VCaP (cell line): ENCODE data around the gene PTTG1.

Source experiments
- H3K27ac ChIP-seq: fragments of 450-650 bp; 2 replicates; pipeline ENCODE4 v1.5.1; 2017
- TF ChIP-seq, protein P1 (sequence below): fragments of 450-650 bp; conservative IDR thresholded peaks from 2 replicates; pipeline ENCODE4 v1.5.1; 2017; ENCODE audit warnings: mild to moderate bottlenecking, moderate library complexity

Gene PTTG1

GRCh38 chr5:160462167-160462566 lies 40.5 kb downstream of the PTTG1 start:
- H3K27ac ChIP-seq, result no peak overlapping the region
- TF ChIP-seq, protein P1, sequence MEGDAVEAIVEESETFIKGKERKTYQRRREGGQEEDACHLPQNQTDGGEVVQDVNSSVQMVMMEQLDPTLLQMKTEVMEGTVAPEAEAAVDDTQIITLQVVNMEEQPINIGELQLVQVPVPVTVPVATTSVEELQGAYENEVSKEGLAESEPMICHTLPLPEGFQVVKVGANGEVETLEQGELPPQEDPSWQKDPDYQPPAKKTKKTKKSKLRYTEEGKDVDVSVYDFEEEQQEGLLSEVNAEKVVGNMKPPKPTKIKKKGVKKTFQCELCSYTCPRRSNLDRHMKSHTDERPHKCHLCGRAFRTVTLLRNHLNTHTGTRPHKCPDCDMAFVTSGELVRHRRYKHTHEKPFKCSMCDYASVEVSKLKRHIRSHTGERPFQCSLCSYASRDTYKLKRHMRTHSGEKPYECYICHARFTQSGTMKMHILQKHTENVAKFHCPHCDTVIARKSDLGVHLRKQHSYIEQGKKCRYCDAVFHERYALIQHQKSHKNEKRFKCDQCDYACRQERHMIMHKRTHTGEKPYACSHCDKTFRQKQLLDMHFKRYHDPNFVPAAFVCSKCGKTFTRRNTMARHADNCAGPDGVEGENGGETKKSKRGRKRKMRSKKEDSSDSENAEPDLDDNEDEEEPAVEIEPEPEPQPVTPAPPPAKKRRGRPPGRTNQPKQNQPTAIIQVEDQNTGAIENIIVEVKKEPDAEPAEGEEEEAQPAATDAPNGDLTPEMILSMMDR, result no peak

DNA sequence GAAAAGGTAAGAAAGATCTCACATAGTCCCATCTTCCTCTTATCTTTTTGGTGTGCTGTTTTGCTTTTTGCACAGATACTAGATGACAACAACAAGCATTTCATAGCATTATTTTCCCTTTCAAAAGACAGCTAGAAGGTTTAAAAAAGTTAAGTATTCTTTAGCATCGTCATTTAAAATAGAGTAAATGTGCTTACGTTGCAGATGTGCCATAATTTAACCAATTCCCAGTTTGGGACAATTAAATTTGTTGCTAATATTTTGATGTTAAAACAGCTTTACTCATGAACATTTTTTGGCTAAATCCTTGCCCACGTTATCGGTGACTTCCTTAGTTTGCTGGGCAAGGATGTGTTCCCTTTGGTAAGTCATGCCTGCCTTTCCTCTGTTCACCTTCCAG lies 41.6 kb downstream of the PTTG1 start:
- TF ChIP-seq, protein P1, result no peak
- H3K27ac ChIP-seq, result no peak overlapping the region

DNA sequence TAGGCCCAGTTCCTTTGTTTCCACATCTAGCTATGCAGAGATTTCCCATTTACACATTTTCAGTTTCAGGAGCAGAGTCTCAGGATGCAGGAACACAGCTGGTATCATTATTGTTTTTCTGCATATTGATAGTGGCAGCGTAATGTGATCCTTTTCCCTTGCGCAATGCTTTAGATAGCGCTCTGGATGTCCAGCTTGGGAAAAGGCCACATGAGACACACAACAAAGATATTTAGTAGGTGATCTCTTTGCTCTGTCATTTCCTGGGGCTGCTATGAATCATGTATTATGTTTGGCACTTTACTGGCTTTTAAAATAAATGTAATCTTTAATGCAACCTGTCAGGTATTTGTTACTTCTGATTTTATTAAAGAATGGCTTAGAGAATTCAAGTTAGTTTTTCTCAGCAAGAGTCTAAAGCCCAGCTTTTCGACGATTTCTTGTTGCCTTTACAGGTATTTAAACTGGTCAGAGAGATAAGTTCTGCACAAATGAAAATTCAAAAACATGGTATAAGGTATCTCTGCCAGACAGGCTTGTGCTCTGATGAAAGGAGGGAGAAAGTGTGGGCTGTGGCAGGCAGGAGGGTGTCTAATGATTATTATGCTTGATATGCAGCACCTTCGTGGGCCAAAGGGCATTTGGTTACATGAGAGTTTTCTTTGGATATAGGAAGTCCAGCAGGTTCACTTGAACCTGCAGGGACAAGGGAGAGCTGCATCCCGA lies 42.2 kb downstream of the PTTG1 start:
- H3K27ac ChIP-seq, result no peak overlapping the region
- TF ChIP-seq, protein P1, result no peak

GRCh38 chr5:160464466-160464797 lies 42.8 kb downstream of the PTTG1 start:
- H3K27ac ChIP-seq, result no peak overlapping the region
- TF ChIP-seq, protein P1, result no peak

DNA sequence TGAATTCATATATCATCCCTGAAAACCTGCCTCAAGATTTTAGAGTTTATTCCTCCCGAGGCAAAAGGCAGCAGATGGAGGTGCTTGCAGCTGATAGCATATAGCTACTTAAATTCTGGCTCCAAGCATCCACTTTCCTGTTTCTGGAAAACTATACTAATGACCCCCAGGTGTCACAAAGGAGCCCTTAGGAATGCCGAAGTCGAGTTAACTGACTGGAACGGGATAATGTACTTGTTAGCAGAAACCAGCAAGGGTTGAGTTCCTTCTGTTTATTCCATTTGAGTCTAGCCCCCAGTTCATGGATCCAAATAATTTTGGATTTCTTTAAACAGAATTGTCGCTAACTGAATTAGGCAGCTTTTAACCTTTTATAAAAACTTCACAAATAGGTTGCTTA lies 44.5 kb downstream of the PTTG1 start:
- no peak overlapping the region for H3K27ac ChIP-seq
- TF ChIP-seq, protein P1, result no peak

- TF ChIP-seq, protein P1, result no peak
- no peak overlapping the region for H3K27ac ChIP-seq
These were observed 45.4 kb downstream of the PTTG1 start for GRCh38 chr5:160466889-160467554.

DNA sequence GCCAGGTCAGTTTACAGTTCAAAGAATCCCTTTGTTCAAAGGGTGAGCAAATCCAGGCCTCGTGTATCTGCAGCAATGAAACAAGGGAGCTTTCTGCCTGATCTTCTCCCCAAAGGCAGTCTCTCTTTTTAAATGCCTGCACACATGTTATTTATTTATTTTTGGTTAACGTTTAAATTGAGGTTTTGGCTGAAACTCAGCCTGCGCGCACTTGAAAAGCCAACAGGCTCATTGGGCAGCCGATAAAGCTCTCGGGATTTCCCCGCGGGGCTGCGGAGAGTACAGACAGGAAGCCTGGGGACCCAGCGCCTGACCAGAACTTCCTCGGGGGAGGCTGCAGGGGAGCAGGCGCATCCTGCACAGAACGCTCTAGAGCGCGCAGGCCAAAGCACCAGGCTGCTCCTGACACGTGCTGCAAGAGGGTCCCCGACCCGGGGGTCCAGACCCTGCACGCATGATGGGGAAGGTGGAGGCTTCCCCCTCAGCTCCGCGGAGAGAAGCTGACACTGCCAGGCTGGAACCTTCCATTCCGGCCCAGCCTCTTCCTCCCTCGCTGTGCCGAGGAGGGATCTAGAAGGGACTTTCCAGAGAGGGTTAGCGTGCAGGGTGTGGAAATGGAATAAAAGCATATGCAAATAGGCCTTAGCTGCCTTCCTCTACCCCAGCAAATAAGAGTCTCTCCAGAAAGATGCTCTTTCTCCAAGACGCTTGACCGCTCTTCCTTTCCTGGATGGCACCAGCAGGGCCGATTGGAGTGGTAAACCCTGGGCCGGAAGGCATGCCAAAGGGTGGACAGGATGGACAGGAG lies 46.1 kb downstream of the PTTG1 start:
- TF ChIP-seq, protein P1, result no peak
- H3K27ac ChIP-seq, result no peak overlapping the region
